GM12878 (cell line): Measurements from ENCODE around the gene MAP1LC3B. TPM values are rescaled to one million over a fixed set of nuclear protein-coding genes. Genes with fewer than 3 reads are reported as not detected.

ENCODE experiments used
- ATAC-seq: fragments of 200-7000 bp; cut with Tn5 transposase; 3 replicates; pipeline ENCODE4 v1.9.1; 2020; ENCODE audit warnings: mild to moderate bottlenecking, moderate library complexity
- BruUV-seq: library from RNA; stranded (reverse); fragments of 400-500 nt; replicated peaks from 2 replicates; lab custom pipeline; 2021; lab: Mats Ljungman, UMichigan
- CTCF ChIA-PET: fragments of 300-600 bp; sonication (Branson Sonifier 250); formaldehyde crosslinking; extraction: SDS; loops from one replicate; lab custom pipeline; 2021; ENCODE audit warnings: inconsistent platforms; lab: Yijun Ruan, JAX
- POLR2A ChIA-PET: fragments of 350-600 bp; formaldehyde crosslinking; extraction: SDS; loops from one replicate; lab custom pipeline; 2021; ENCODE audit warnings: inconsistent platforms; lab: Charles Lee
- RAD21 ChIA-PET: fragments of 300-600 bp; sonication (Branson Sonifier 250); formaldehyde crosslinking; loops from one replicate; lab custom pipeline; 2023; ENCODE audit warnings: antibody characterized with exemption; ENCODE audit not compliant: unreplicated experiment; lab: Charles Lee
- SMC1A ChIA-PET: fragments of 300-600 bp; sonication (Branson Sonifier 250); formaldehyde crosslinking; loops from one replicate; lab custom pipeline; 2023; ENCODE audit not compliant: unreplicated experiment, uncharacterized antibody; lab: Charles Lee
- DNase-seq: peaks from one replicate; pipeline ENCODE4 v3.0.0-alpha.2; 2011; ENCODE audit warnings: low read depth, low spot score
- FAIRE-seq: peaks from 3 replicates; lab custom pipeline; 2011; peaks lifted over from hg19 to GRCh38; lab: Jason Lieb, UNC
- H2AFZ ChIP-seq: 2 replicates; pipeline ENCODE4 v1.6.0; 2011; ENCODE audit warnings: low read depth, low read length, control low read depth; ENCODE audit not compliant: control insufficient read depth
- H3K27ac ChIP-seq: 2 replicates; pipeline ENCODE4 v1.5.1; 2011; ENCODE audit warnings: control low read depth; ENCODE audit not compliant: control insufficient read depth, insufficient read depth
- H3K27me3 ChIP-seq, 2 experiments: replicated peaks in 1 of 2; 2 replicates each; pipeline versions ENCODE4 v1.6.0 to v1.6.1; 2011; ENCODE audit warnings: low read length in 1 of 2; ENCODE audit not compliant: control insufficient read depth in 2 of 2, insufficient read depth in 2 of 2
- H3K36me3 ChIP-seq, 2 experiments: 2 replicates each; pipeline ENCODE4 v1.5.1; 2011; ENCODE audit warnings: low read length in 1 of 2; ENCODE audit not compliant: control insufficient read depth in 2 of 2, insufficient read depth in 2 of 2
- H3K4me1 ChIP-seq: 2 replicates; pipeline ENCODE4 v1.6.1; 2011; ENCODE audit warnings: mild to moderate bottlenecking, low read length, moderate library complexity, mixed read lengths; ENCODE audit not compliant: control insufficient read depth, insufficient read depth
- H3K4me2 ChIP-seq: 2 replicates; pipeline ENCODE4 v1.6.0; 2011; ENCODE audit warnings: control low read depth; ENCODE audit not compliant: control insufficient read depth, insufficient read depth
- H3K4me3 ChIP-seq: fragments of 200-600 bp; sonication (generic); 2 replicates; pipeline ENCODE4 v1.5.1; 2016
- H3K79me2 ChIP-seq: 2 replicates; pipeline ENCODE4 v1.6.0; 2011; ENCODE audit warnings: low read length; ENCODE audit not compliant: control insufficient read depth, insufficient read depth
- H3K9ac ChIP-seq: 2 replicates; pipeline ENCODE4 v1.8.0; 2011; ENCODE audit warnings: low read length, control low read depth, mixed read lengths; ENCODE audit not compliant: control insufficient read depth, insufficient read depth
- H3K9me3 ChIP-seq: replicated peaks from 3 replicates; pipeline ENCODE4 v1.5.1; 2011; ENCODE audit warnings: mild to moderate bottlenecking, low read length; ENCODE audit not compliant: control insufficient read depth, insufficient read depth
- H4K20me1 ChIP-seq: 2 replicates; pipeline ENCODE4 v1.6.0; 2011; ENCODE audit not compliant: control insufficient read depth, insufficient read depth
- CUX1 ChIP-seq: IDR thresholded peaks from 2 replicates; pipeline ENCODE4 v1.6.1; 2012; ENCODE audit warnings: improper control_type of control experiment, low read depth, low read length; ENCODE audit not compliant: insufficient replicate concordance
- IKZF1 ChIP-seq: fragments of 450-650 bp; conservative IDR thresholded peaks from 2 replicates; pipeline ENCODE4 v1.6.1; 2017; ENCODE audit warnings: antibody characterized with exemption, mild to moderate bottlenecking
- IKZF2 ChIP-seq, 2 experiments: fragments of 450-650 bp; IDR thresholded peaks; 2 replicates each; pipeline ENCODE4 v1.6.1; 2017; ENCODE audit warnings: mild to moderate bottlenecking in 2 of 2, moderate library complexity in 2 of 2
- NFYB ChIP-seq: IDR thresholded peaks from 2 replicates; pipeline ENCODE4 v1.6.1; 2011; ENCODE audit warnings: low read depth, mild to moderate bottlenecking, low read length, improper control_type of control experiment, moderate library complexity; ENCODE audit not compliant: insufficient read depth
- NRF1 ChIP-seq: conservative IDR thresholded peaks from 2 replicates; pipeline ENCODE4 v1.6.1; 2011; ENCODE audit warnings: mild to moderate bottlenecking, low read depth, low read length, improper control_type of control experiment
- STAT1 ChIP-seq: fragments of 450-650 bp; conservative IDR thresholded peaks from 2 replicates; pipeline ENCODE4 v1.6.1; 2014; ENCODE audit warnings: antibody characterized with exemption, mild to moderate bottlenecking
- YY1 ChIP-seq: IDR thresholded peaks from 2 replicates; pipeline ENCODE4 v1.6.1; 2011; ENCODE audit warnings: low read depth, mild to moderate bottlenecking, low read length
- WGBS: methylation state at CpG from one replicate; pipeline ENCODE4 v1.1.6; 2016; ENCODE audit warnings: low lambda C conversion rate; ENCODE audit not compliant: insufficient replicate concordance, insufficient coverage; ENCODE audit errors: missing lambda C conversion rate; 5-methylcytosine and 5-hydroxymethylcytosine counted together
- in situ Hi-C: fragments of 300-500 bp; cut with MboI; formaldehyde crosslinking; loops from 9 replicates; pipeline ENCODE4 v1.14.3; 2018; ENCODE audit warnings: mixed read lengths
- intact Hi-C: fragments of 100-400 bp; cut with micrococcal nuclease; formaldehyde crosslinking; loops from one replicate; pipeline ENCODE4 v1.14.2; 2022; ENCODE audit not compliant: unreplicated experiment
- polyA plus RNA-seq, 11 experiments: library from polyadenylated mRNA; depleted of rRNA in 4 of 11; unstranded in 6 of 11; stranded (reverse) in 5 of 11; fragments of >200 nt; fragmentation: Nextera tagmentation in 4 of 11; fragmentation: Illumina TruSeq in 1 of 11; extraction: Ambion mirVana in 4 of 11; extraction: Trizol in 1 of 11; gene quantifications; 1 replicate in 1 of 11; 2 replicates in 10 of 11; pipeline versions ENCODE4 v1.2.1 to v1.2.3, GENCODE V29; 2011 to 2016; ENCODE audit warnings: inconsistent platforms in 2 of 11, missing spikeins in 2 of 11, low read depth in 1 of 11
- total RNA-seq, 4 experiments: library from RNA; depleted of rRNA in 3 of 4; stranded (reverse); fragments of >200 nt in 3 of 4; fragmentation: Illumina TruSeq in 1 of 4; extraction: Trizol in 1 of 4; gene quantifications; 2 replicates each; pipeline versions ENCODE4 v1.2.1 to v1.2.3, GENCODE V29; 2013 to 2021

The MAP1LC3B gene
- total and polyA plus RNA-seq, 10 of the 15 experiments (the other 5 are each of a cell fraction or from before 2014, with no cell fraction given) = 6.1 to 42.8 (median 13.7) TPM

GRCh38 chr16:87372305-87372704 lies 19.8 kb upstream of the MAP1LC3B start (continued):
- TF ChIP-seq CUX1 (no peak), NRF1 (no peak), YY1 (no peak), IKZF2 (IDR thresholded peaks at IDR 0.05) (no peak), NFYB (no peak)

- RAD21 ChIA-PET = interaction anchor here (0.8 kb wide), 1 partner anchor 8 kb away, joined by 4 read pairs; no protein-coding TSS in a partner anchor
- no peak overlapping the region for H2AFZ ChIP-seq
- H3K4me3 ChIP-seq = no peak overlapping the region
- SMC1A ChIA-PET = interaction anchor here (1.1 to 1.9 kb wide), 2 partner anchors 9 to 14 kb away, joined by 4 read pairs; partner anchors contain the start of gene FBXO31
- no peak overlapping the region for H3K4me2 ChIP-seq
- POLR2A ChIA-PET = interaction anchor here (1.2 kb wide), 1 partner anchor 10 kb away, joined by 4 read pairs; the partner anchor contains the start of gene FBXO31
- intact Hi-C loops = no loop called here
- H3K36me3 ChIP-seq = peaks cover 0 to 3% of the 10 kb centered on the region in 2 experiments; a peak in 1 of 4 replicates
- H4K20me1 ChIP-seq = no peaks in the 10 kb centered on the region
- WGBS = 98% methylated on average over 13 of the region's 13 CpGs
- no peaks in the 10 kb centered on the region for H3K9me3 ChIP-seq
- TF ChIP-seq IKZF1 (no peak), STAT1 (no peak)
- H3K4me1 ChIP-seq = peaks cover 6% of the 10 kb centered on the region; the same call in 1 of the 2 replicates
- ATAC-seq (no peak), FAIRE-seq (no peak), DNase-seq (no peak)
- H3K9ac ChIP-seq = no peak overlapping the region
- CTCF ChIA-PET = interaction anchor here (0.8 to 1.7 kb wide), 3 partner anchors 13 to 55 kb away, joined by 3 to 4 read pairs (median 3); no protein-coding TSS in a partner anchor
- H3K79me2 ChIP-seq = peaks cover 46% of the 10 kb centered on the region
- no peaks in the 10 kb centered on the region for H3K27me3 ChIP-seq
- in situ Hi-C loops = no loop called here
- H3K27ac ChIP-seq = no peak overlapping the region
- no TSS peak for BruUV-seq
Measured at GRCh38 chr16:87374313-87374712, 17.8 kb upstream of the MAP1LC3B start.
